NOMO-1 treated with DMSO at 0.1 percent for 48 hours (cell line): Measurements from ENCODE around the gene GALK1.
"Not testable (repeated sequence)": the region's sequence is repeated elsewhere in the genome, so short reads cannot be mapped to it uniquely, and the experiment has no call there.

Experiments
- DNase-seq: peaks from one replicate; lab custom pipeline; 2025; ENCODE audit not compliant: unreplicated experiment; lab: John Stamatoyannopoulos, UW

The GALK1 gene

DNA sequence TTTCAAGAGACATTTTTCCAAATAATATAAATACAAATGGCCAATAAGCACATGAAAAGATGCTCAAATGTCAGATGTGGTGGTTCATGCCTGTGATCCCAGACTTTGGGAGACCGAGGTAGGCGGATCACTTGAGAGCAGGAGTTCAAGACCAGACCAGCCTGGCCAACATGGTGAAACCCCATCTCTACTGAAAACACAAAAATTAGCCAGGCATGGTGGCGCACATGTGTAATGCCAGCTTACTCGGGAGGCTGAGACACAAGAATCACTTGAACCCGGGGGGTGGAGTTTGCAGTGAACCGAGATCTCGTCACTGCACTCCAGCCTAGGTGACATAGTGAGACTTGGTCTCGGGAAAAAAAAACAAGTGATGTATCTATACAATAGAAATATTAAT lies 2.9 kb upstream of the GALK1 start:
- DNase-seq, result no peak

- DNase-seq, result no peak
Observed at GRCh38 chr17:75765981-75766380, 989 bp upstream of the GALK1 start.

DNA sequence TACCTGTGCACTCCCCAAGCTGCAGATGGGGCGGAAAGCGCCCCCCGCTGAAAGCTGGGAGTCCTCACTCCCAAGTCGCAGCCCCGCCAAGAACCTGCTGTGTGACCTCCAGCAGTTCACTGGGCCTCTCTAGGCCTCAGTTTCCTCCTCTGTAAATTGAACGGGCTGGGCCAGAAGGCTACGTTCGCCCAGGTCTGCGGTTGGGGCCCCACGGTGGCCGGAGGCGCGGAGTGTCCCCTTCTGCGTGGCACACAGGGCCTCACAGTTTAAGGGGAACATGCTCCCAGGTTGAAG lies 628 bp downstream of the GALK1 start:
- no peak for DNase-seq

- no peak for DNase-seq
Observed at GRCh38 chr17:75763613-75764416, 1.2 kb downstream of the GALK1 start.

DNA sequence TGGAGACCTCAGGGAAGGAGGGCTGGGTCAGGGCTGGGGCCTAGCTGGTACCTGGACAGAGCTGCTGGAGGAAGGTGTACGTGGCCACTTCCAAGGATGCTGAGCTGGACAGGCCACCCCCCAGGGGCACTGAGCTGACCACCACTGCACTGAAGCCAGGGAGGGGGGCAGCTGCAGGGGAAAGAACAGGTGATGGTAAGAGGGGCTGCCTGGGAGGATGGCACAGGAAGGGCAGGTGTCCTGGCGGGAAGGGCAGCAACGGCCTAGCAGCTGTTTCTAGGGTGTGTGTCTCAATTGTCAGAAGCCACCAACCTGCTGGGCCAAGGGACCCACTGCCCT lies 1.8 kb downstream of the GALK1 start:
- DNase-seq, result no peak

DNA sequence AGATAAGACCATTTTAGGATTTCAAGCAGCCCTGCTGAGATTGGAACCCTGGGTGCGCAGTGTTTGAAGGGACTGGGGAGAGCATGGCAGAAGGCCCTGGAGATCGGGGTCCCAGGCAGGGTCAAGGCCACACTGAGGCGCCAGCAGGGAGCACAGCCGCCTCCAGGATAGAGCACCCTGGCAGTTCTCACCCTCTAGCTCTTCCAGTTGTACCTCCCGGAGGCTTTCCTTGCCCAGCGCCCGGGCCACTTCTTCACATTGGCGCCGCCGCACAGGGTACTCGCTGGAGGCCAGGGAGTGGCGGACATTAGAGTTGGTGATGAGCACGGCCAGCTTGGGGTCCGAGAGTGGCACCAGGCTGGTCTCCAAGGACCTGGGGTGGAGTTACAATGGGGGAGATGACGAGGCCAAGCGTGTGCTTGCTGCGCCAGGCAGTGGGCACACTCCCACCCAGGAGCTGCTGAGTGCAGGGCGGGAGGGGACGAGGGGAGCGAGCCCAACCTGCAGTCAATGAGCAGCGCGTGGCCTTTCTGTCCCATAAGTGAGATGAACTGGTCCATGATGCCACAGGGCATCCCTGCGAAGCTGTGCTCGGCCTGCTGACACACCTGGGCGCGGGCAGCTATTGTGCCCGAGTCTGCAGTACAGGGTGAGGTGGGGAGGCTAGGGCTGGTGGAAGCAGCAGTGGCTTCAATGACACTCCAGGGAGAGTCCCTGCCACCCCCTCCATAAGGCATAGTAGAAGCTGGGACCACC lies 2.3 kb downstream of the GALK1 start:
- no peak for DNase-seq

- DNase-seq, result not testable (repeated sequence)
Observed at GRCh38 chr17:75759978-75760640, 4.9 kb downstream of the GALK1 start.

- DNase-seq, result no peak
Observed at GRCh38 chr17:75759457-75759856, 5.5 kb downstream of the GALK1 start.

GRCh38 chr17:75758131-75758905 lies 6.7 kb downstream of the GALK1 start:
- no peak for DNase-seq

GRCh38 chr17:75757086-75757681 lies 7.8 kb downstream of the GALK1 start:
- no peak for DNase-seq

- DNase-seq, result no peak
Observed at GRCh38 chr17:75756451-75757085, 8.4 kb downstream of the GALK1 start.

DNA sequence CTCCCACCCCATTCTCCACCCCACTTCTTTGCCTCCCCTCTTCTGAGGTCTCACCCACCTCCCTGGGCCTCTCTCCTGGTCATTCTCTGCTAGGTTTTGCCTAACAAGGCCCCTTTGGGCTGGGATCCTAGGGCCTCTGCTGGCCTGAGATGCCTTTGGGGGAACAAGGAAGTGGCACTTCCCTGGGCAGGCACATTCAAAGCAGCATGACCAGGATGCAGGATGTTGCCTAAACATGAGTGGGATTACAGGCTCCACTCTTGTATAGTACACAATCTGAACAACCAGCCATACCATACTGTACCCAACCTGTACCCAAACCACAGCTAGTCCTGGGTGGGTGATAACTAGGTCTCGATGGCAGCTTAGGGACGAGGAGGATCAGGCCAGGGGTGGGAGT lies 9.0 kb downstream of the GALK1 start:
- no peak for DNase-seq

- DNase-seq, result no peak
Observed at GRCh38 chr17:75755205-75755901, 9.6 kb downstream of the GALK1 start.

DNA sequence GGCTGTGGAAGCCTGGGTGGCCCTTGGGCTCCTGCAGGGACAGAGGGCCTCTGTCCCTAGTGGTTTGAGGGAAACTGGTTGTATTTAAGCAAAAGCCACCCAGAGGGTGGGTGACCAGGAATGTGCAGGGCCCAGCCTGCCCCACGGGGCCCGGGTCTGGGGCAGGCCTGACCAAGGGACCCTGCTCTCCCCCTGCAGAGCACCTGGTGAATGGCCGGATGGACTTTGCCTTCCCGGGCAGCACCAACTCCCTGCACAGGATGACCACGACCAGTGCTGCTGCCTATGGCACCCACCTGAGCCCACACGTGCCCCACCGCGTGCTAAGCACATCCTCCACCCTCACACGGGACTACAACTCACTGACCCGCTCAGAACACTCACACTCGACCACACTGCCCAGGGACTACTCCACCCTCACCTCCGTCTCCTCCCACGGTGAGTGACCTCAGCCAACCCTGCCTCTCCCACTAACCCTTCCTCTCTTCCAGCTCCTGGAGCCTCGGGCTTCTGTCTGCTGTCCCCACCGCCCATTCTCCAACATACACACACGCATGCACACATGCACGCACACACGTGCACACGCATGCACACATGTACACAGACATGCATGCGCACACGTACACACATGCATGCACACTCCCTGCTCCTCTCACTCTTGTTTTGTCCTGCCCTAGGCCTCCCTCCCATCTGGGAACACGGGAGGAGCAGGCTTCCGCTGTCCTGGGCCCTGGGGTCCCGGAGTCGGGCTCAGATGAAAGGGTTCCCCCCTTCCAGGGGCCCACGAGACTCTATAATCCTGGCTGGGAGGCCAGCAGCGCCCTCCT lies 10.4 kb downstream of the GALK1 start:
- no peak for DNase-seq

DNA sequence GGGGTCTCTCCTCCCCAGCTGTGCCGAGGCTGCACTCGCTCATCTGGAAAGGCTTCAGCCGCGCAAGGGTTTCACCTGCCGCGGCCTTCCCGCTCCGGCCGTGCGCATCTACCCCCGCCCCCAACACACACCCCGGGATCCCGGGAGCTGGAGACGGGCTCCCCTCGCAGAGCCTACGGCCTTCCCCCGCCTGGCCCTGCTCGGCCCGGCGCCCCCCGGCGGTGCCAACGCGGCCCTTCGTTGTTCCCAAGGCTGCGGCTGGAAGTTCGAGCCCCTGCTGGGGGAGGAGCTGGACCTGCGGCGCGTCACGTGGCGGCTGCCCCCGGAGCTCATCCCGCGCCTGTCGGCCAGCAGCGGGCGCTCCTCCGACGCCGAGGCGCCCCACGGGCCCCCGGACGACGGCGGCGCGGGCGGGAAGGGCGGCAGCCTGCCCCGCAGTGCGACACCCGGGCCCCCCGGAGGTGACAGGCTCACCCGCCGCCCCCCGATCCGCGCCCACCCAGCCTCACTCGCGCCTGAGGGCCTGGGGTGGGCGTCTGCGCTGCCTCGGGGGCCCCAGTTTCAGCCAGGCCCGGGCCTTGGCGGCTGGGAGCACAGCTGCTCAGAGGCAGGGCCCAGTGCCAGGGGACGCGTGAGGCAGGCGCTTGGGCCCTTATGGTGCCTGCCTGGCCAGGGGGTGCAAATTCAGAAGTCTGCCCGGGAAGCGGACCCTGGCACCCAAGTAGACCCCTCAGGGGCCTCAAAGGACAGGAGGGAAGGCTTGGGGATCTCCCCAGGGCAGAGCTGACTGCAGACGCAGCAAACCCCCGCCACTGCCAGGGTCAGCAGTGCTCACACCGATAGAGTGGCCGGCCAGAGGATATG lies 11.2 kb downstream of the GALK1 start:
- peak; percentile 75 for DNase-seq

DNA sequence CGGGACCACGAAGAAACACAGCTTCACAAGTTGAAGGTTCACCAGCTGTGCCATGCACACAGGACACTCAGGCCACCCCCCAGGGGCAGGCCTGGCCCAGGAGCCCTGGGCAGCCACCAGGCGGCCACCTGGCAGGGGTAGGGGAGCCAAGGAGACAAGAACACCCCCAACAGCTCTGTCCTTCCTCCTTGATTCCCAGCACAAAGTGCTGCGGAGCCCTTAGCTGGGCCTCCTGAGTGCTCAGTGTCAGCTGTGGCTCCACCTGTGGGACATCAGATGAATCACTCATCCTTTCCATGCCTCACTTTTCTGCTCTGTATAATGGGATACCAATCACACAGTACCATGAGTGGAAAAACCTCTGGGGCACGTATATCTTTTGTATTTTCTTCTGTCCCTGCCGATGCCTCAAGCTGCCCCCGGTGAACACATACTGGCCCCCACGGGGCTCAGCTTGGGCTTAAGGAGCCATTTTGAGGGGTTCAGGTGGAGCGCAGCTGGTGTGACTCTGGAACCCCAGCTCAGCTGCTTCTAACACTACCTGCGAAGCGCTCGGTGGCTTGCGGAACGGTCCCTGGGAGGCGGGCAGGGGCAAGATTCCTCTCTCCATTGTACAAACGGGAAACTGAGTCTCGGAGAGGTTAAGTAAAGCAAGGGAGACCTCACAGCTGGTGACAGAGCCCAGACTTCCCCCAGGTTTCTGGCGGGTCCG lies 12.0 kb downstream of the GALK1 start:
- DNase-seq, result no peak

DNA sequence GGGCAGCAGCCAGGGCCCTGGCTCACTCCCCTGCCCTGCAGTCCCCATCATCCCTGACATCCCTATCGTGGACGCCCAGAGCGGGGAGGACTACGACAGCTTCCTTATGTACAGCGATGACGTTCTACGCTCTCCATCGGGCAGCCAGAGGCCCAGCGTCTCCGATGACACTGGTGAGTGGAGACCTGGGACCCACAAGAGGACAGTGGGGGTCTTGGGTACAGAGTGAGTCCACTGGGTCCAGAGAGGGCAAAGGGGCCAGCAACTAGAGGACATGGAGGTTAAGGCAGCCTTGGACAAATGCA lies 12.6 kb downstream of the GALK1 start:
- DNase-seq, result no peak
